HuH-7 (cell line): Measurements from ENCODE around the gene UQCRC1.

ENCODE experiments used
- DNase-seq: peaks from one replicate; pipeline ENCODE4 v3.0.0; 2011; ENCODE audit warnings: low spot score

Gene UQCRC1

GRCh38 chr3:48598323-48599076 is 10.9 kb downstream of the UQCRC1 start:
- DNase-seq: no peak

GRCh38 chr3:48597408-48597800 is 12.0 kb downstream of the UQCRC1 start:
- no peak for DNase-seq

- DNase-seq: no peak
Observed at GRCh38 chr3:48596676-48597407, 12.6 kb downstream of the UQCRC1 start.

- DNase-seq: no peak
Observed at GRCh38 chr3:48596157-48596556, 13.3 kb downstream of the UQCRC1 start.

GRCh38 chr3:48595526-48596121 is 13.8 kb downstream of the UQCRC1 start:
- DNase-seq: no peak

GRCh38 chr3:48595075-48595525 is 14.3 kb downstream of the UQCRC1 start, which contains the start of gene COL7A1:
TSS of gene COL7A1 (minus strand) at chr3:48595329. CDS start at chr3:48595159, 170 bp downstream.
- DNase-seq: no peak

- DNase-seq: no peak
Observed at GRCh38 chr3:48594417-48595049, 14.9 kb downstream of the UQCRC1 start.

- no peak for DNase-seq
Observed at GRCh38 chr3:48593337-48593736, 16.1 kb downstream of the UQCRC1 start.

- no peak for DNase-seq
Observed at GRCh38 chr3:48592519-48593087, 16.8 kb downstream of the UQCRC1 start.

- DNase-seq: no peak
Observed at GRCh38 chr3:48591886-48592518, 17.4 kb downstream of the UQCRC1 start.

- no peak for DNase-seq
Observed at GRCh38 chr3:48591436-48591835, 18.0 kb downstream of the UQCRC1 start.

GRCh38 chr3:48588230-48588629 is 21.2 kb downstream of the UQCRC1 start:
- DNase-seq: no peak

- DNase-seq: no peak
Observed at GRCh38 chr3:48587686-48588085, 21.8 kb downstream of the UQCRC1 start.

- no peak for DNase-seq
Observed at GRCh38 chr3:48585411-48585810, 24.0 kb downstream of the UQCRC1 start.

- DNase-seq: no peak
Observed at GRCh38 chr3:48584836-48585235, 24.6 kb downstream of the UQCRC1 start.

GRCh38 chr3:48581621-48582481 is 27.6 kb downstream of the UQCRC1 start:
- no peak for DNase-seq

- no peak for DNase-seq
Observed at GRCh38 chr3:48576647-48577046, 32.8 kb downstream of the UQCRC1 start.

- DNase-seq: no peak
Observed at GRCh38 chr3:48575366-48575765, 34.1 kb downstream of the UQCRC1 start.

GRCh38 chr3:48573973-48574585 is 35.4 kb downstream of the UQCRC1 start:
- no peak for DNase-seq

- DNase-seq: no peak
Observed at GRCh38 chr3:48572517-48572916, 36.9 kb downstream of the UQCRC1 start.
